IPS-18c (cell line): ENCODE measurements around the gene SPEM3.

Source experiments
- H3K4me3 ChIP-seq: 2 replicates; pipeline ENCODE4 v1.7.0; 2013; ENCODE audit warnings: low read depth, mild to moderate bottlenecking, low read length, moderate library complexity; ENCODE audit not compliant: insufficient read depth
- H3K9me3 ChIP-seq: one replicate; pipeline ENCODE4 v1.6.1; 2013; ENCODE audit warnings: mild to moderate bottlenecking, low read length, moderate library complexity; ENCODE audit not compliant: control insufficient read depth, insufficient read depth

Gene SPEM3

DNA sequence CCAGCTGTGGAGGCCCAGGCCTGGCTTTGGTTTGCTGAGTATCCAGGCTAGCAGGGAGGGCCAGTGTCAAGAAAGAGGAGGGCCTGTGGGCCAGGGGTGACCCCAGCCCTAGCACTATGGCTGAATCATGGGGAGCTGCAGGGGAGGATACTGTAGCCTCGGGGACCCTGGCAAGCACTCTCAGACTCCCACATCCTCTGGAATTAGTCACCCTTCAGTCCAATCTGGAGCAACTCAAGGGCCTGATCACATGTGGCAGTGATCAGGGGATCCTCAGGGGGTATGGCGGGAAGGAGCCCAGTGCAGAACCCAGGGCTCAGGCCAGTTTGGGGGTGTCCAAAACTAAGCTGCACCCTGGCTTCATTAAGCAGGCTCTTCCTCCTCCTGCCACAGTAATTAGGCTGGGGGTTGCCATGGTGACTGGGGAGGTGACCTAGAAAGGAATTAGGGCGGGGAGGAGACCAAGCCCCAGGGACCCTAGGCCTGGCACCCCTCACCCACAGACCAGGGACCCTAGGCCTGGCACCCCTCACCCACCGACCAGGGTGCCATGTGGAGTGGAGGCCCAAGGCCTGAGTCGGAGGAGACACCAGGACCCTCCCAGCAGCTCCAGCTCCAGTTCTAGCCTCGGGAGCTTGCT is 15.2 kb upstream of the SPEM3 start:
- Histone ChIP-seq H3K4me3 (no peak overlapping the region), H3K9me3 (no peaks in the 10 kb centered on the region)

DNA sequence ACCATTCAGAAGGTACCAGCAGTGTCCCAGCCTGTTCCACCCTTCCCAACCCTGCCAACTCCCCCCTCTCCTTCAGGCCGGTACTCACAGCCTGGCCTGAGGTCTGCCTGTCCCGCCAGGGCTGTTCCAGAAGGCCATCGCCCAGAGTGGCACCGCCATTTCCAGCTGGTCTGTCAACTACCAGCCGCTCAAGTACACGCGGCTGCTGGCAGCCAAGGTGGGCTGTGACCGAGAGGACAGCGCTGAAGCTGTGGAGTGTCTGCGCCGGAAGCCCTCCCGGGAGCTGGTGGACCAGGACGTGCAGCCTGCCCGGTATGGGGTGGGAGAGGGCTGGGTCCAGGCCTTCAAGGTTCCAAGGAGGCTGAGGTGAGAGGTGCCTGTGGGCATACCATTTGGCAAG is 13.8 kb upstream of the SPEM3 start:
- Histone ChIP-seq H3K4me3 (no peak overlapping the region), H3K9me3 (no peaks in the 10 kb centered on the region)

DNA sequence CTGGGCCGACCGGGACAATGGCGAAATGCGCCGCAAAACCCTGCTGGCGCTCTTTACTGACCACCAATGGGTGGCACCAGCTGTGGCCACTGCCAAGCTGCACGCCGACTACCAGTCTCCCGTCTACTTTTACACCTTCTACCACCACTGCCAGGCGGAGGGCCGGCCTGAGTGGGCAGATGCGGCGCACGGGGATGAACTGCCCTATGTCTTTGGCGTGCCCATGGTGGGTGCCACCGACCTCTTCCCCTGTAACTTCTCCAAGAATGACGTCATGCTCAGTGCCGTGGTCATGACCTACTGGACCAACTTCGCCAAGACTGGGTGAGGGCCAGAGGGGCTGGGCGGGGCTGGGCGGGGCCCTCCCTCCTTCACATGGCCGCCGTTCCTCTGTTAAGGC is 12.9 kb upstream of the SPEM3 start:
- no peaks in the 10 kb centered on the region for H3K9me3 ChIP-seq
- no peak overlapping the region for H3K4me3 ChIP-seq

DNA sequence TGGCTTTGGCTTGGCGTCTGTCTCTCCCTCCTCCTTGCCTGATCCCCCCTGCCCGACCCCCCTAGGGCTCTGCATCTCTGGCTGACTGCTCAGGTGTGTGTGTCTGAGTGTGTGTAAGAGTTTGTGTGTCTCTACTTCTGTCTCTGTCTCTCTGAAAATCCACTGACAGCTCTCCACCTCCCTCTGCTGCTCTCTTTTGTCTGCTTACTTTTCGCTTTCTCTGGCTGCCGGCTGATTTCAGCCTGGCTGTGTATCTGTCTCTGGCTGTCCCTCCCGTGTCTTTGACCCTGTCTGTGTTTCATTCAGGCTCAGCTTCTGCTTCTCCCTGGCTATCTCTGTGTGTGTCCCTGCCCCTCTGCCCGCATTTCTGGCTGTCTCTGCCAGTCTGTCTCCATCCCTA is 12.3 kb upstream of the SPEM3 start:
- no peaks in the 10 kb centered on the region for H3K9me3 ChIP-seq
- no peak overlapping the region for H3K4me3 ChIP-seq

DNA sequence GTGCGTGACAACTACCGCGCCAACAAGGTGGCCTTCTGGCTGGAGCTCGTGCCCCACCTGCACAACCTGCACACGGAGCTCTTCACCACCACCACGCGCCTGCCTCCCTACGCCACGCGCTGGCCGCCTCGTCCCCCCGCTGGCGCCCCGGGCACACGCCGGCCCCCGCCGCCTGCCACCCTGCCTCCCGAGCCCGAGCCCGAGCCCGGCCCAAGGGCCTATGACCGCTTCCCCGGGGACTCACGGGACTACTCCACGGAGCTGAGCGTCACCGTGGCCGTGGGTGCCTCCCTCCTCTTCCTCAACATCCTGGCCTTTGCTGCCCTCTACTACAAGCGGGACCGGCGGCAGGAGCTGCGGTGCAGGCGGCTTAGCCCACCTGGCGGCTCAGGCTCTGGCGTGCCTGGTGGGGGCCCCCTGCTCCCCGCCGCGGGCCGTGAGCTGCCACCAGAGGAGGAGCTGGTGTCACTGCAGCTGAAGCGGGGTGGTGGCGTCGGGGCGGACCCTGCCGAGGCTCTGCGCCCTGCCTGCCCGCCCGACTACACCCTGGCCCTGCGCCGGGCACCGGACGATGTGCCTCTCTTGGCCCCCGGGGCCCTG is 11.5 kb upstream of the SPEM3 start:
- no peak overlapping the region for H3K4me3 ChIP-seq
- no peaks in the 10 kb centered on the region for H3K9me3 ChIP-seq

DNA sequence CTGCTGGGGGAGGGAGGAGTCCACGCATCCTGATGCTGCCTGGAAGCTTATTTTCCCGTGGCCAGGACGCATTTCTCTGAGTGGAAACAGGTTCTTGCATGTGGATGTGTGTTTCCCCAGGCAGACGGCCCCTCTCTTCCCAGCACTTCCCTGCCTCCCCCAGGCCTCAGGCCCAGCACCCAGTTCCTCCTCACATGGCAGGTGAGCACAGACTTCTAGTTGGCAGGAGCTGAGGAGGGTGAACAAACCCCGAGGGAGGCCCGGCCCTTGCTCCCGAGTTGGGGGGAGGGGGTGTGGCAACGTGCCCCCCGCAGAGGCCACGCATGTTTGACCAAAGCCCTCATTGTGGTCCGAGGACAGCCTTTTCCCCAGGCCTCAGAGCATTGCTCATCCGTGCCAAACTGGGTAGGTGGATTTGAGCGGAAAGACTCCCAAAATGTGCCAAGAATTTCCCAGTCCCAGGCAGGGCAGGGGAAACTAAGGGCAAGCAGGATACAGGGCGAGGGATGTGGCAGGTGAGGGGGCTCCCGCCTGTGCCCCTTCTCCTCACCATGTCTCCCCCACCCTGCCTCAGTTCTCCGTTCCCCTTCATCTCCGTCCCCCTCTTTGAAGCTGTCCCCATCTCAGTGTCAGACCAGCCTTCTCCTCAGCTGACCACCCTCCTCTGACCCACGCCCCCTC is 10.0 kb upstream of the SPEM3 start:
- Histone ChIP-seq H3K9me3 (no peaks in the 10 kb centered on the region), H3K4me3 (no peak overlapping the region; the same call in 1 of the 2 replicates)

DNA sequence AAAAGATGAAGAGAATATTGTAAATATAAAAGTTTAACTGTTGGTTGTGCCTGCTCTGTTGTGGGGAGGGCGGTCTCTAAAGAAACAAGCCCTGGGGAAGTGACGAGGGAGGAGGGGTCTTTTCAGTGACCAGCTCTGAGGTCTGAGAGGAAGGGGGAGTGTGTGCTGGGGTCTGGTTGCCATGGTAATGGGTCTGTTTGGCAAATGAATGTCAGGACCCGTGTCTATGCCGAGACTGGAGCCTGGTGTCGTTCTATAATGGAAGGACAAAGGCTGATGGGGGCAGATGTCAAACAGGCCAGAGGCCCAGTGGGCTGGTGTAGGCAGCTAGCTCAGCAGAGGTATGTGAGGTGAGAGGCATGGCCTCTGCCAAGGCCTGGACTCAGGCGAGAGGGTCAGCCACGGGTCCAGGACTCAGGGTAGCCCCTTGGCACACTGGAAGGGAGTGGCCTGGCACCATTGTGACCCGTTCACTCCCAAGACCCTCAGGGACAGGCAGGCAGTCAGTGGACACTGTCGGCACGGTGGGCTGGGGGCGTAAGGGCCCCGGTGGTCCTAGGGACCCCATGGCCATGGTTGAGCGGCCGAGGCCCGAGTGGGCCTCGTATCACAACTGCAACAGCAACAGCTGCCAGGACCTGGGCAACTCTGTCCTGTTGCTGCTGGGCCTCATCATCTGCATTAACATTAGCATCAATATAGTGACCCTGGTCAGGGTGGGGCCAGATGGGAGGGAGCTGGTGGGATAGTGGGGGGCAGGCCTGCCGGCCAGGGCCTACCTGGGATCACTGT is 8.6 kb upstream of the SPEM3 start, which contains the start of gene SPEM1:
Gene SPEM1, plus strand, starts transcription at position 506 of the 792 bp plus-strand sequence. Its CDS starts 61 bp downstream, at position 567.
- H3K4me3 ChIP-seq: no peak within 1 kb of the TSS

DNA sequence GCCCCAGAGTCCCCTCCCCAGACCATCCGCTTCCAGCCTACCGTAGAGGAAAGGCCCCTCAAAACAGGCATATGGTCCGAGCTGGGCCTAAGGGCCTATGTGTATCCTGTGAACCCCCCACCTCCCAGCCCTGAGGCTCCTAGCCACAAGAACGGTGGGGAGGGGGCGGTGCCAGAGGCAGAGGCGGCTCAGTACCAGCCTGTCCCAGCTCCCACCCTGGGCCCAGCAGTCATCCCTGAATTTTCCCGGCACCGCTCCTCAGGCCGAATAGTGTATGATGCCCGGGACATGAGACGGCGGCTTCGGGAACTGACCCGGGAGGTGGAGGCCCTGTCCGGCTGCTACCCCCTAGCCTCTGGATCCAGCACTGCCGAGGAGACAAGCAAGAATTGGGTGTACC is 7.5 kb upstream of the SPEM3 start:
- no peaks in the 10 kb centered on the region for H3K9me3 ChIP-seq
- H3K4me3 ChIP-seq: no peak overlapping the region

More for the DNA sequence above, 8.6 kb upstream of the SPEM3 start, which contains the start of gene SPEM1:
- no peaks in the 10 kb centered on the region for H3K9me3 ChIP-seq

DNA sequence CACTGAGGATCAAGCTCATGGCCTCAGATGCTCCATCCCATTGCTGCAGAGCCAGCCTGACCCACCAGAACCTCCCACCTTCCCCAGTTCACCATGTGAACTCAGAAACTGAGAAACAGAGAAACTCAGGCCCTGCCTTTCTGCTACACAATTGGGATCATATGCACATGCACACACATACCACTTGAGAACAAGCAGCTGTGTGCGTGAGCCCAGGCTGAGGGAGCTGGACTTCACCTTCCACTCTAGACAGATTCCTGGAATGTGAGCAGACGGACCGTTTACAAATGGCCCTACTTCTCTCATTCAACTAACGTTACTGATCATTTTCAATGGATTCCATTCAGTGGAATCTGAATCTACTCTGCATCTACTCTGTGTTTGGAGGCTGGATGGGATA is 5.0 kb upstream of the SPEM3 start:
- H3K4me3 ChIP-seq: no peak overlapping the region
- no peaks in the 10 kb centered on the region for H3K9me3 ChIP-seq

DNA sequence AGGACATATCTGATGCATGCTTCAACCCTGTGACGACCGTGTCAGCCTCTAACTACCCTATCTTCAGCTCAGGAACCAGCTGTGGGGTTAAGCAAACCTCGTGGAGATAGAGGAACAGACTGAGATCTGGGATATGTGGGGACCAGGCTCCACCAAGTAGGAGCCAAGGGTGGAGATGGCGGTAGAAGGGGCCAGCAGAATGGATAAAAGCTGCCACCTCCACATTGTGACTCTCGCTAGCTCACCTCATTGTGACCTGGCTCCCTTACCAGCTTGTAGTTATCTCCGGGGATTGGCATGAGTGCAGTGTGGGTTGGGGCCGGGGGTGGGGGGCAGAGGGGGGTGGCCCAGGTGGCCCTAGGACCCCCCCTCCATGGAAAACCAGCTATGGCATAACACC is 3.3 kb upstream of the SPEM3 start, which contains the start of gene SPEM2:
Gene SPEM2, plus strand, starts transcription at position 301 of the 400 bp plus-strand sequence. Its CDS starts 73 bp downstream, at position 374.
- Histone ChIP-seq H3K4me3 (no peak within 1 kb of the TSS), H3K9me3 (no peaks in the 10 kb centered on the region)

DNA sequence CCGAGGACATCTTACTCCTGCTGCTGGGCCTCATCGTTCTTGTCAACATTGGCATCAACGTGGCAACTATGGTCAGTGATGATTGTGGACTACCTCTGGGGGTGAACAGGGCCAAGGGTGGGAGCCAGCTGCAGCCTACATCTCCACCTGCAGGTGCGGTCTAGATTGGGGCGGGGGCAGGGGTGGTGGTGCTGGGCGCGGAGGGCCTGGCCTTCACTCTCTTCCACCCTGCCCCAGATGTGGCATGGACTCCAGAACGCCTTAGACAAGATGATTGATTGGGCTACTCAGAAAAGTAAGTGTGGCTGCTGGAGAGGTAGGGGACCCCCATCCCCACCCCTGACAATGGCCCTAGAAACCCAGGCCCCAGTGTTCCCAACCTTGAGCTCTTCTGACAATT is 2.9 kb upstream of the SPEM3 start:
- no peaks in the 10 kb centered on the region for H3K9me3 ChIP-seq
- H3K4me3 ChIP-seq: no peak overlapping the region

DNA sequence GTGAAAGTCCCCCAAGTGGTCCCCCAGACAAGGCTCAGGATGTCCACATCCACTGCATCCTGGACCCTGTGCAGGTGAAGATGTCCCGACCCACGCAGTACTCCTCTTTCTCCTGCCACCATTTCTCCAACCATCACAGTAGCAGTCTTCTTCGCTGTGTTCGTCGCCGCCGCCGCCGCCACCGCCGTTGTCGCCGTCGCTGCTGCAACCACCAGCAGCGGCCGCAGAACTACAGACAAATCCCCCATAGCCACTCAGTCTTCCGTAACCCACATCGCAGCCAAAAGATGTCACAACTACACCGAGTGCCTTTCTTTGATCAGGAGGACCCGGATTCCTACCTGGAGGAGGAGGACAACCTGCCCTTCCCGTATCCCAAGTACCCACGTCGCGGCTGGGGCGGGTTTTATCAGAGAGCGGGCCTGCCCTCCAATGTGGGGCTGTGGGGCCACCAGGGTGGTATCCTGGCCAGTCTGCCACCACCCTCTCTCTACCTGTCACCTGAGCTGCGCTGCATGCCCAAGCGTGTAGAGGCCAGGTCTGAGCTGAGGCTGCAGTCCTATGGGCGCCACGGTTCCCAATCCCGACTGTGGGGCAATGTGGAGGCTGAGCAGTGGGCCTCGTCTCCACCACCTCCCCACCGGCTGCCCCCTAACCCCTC is 2.3 kb upstream of the SPEM3 start:
- Histone ChIP-seq H3K4me3 (no peak overlapping the region), H3K9me3 (no peaks in the 10 kb centered on the region)

DNA sequence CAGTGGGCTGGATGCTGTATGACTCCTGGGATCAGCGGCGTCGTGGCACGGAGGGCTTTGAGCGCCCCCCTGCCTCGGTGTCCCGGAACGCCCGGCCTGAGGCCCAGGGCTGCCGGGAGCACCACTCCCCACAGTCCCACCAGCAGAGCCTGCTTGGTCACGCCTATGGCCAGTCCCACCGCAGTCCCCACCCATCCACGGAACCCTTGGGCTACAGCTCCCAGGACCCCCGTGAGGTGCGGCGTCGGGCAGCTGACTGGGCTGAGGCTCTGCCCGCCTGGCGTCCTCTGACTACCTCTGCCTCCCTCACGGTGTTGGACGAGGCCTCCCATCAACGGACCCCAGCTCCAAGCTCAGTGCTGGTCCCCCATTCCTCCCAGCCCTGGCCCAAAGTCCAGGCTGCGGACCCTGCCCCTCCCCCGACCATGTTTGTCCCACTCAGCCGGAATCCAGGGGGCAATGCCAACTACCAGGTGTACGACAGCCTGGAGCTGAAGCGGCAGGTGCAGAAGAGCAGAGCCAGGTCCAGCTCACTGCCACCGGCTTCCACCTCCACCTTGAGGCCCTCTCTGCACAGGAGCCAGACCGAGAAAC is 1.7 kb upstream of the SPEM3 start:
- no peaks in the 10 kb centered on the region for H3K9me3 ChIP-seq
- H3K4me3 ChIP-seq: no peak overlapping the region

DNA sequence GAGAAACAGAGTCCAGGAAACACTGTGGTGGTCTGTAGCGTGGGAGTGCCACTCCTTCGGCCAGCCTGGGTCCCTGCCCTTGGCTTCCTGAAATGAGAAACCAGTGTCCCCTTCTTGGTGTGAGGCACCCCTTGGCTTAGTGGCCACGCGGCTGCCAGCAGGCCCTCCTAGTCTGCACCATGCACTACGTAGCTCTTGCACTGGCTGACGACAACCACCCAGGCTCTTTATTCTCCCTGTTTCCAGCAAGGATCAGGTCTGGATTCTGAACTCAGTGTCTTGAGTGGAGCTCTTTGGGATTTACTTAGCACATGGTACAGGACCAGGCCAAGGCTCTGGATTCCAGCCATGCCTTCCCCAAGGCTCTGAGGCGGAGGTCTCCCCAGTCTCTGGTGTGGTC is 1.1 kb upstream of the SPEM3 start:
- Histone ChIP-seq H3K9me3 (no peaks in the 10 kb centered on the region), H3K4me3 (no peak overlapping the region)

DNA sequence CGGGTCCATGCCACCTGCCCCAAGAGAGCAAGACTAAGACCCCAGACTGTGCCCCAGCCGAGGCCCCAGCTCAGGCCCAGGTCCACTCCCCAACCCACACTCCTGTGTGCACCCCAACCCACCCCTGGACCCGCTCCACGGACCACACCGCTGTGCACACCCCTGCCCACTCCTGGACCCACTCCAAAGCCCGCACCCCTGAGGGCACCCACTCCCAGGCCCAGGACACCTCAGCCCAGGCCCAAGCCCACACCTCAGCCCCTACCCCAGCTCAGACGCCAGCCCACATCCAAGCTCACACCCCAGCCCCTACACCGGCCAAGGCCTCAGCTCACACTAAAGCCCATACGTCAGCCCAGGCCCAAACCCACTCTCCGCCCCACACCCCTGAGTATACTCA is 1.1 kb downstream of the SPEM3 start:
- H3K4me3 ChIP-seq: no peak overlapping the region

DNA sequence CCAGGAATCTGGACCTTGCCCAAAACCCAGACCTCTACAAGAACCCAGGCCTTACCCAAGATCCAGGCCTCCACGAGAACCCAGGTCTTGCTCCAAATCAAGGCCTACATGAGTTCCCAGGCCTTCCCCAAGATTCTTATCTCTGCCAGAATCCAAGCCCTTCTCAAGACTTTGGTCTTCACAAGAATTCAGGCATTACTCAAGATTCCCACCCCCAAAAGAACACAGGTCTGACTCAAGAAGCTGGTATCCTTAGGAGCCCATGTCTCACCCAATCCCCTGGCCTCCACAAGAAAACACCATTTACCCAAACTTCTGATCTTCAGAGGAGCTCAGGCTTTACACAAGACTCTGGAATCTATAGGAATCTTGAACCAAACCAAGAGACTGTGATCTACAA is 2.6 kb downstream of the SPEM3 start:
- H3K4me3 ChIP-seq: no peak overlapping the region
- H3K9me3 ChIP-seq: no peaks in the 10 kb centered on the region

More for the DNA sequence above, 1.1 kb downstream of the SPEM3 start:
- H3K9me3 ChIP-seq: no peaks in the 10 kb centered on the region

DNA sequence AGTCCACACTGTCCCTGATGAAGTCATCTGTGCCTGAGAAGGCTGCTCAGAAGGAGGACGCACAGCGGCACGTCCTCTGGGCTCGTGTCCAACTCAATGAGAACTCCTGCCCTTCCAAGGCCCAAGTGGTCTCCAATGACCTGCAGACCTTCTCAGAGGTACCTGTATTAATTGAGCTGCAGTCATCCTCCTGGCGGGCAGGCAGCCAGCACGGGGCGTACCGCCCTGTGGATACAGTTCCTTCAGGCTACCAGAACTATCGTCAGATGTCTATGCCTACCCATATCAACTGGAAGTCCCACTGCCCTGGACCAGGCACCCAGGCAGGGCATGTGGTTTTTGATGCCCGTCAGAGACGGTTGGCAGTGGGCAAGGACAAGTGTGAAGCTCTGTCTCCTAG is 3.6 kb downstream of the SPEM3 start:
- H3K4me3 ChIP-seq: no peak overlapping the region
- no peaks in the 10 kb centered on the region for H3K9me3 ChIP-seq
